Activated CD8-positive, alpha-beta memory T cell treated with anti-CD3 and anti-CD28 coated beads, Interleukin-2, amount 50 U/mL, for 1 hour (primary cell): ENCODE data around the gene DNAJC1.
"Not testable (repeated sequence)": the region's sequence is repeated elsewhere in the genome, so short reads cannot be mapped to it uniquely, and the experiment has no call there.

Source experiments
- DNase-seq: peaks from one replicate; pipeline ENCODE4 v3.0.0-alpha.2; 2020; ENCODE audit errors: extremely low read depth

DNAJC1 gene

DNA sequence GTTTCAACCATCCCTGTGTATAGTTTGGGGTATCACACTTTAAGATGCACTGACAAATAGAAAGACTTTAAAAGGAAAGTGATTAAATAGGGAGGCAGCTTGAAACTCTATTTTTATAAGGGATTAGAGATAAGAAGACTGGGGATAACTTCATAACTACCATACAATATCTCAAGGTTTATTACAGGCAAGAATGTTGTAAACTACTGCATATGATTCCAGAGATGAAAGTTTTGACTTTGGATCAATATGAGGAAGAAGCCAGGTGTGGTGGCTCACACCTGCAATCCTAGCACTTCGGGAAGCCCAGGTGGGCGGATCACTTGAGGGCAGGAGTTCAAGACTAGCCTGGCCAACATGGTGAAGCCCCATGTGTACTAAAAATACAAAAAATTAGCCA is 96.1 kb downstream of the DNAJC1 start:
- no peak for DNase-seq

DNA sequence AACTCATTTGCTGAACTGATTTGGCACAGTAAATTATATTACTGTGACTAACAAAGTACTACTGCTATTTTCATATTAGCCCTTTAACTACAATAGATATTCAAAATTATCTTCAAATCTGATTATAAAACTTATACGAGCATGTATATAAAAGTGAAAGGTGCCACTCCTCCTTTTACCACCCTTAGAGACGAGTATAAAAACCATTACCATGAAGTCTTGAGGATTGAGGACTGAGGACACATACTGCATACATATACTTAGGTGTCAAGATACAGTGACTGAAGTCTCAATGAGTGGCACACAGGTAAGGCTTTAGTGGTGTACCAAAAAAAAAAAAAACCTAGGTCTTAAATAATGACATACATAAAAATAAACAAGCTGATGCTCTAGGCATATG is 98.6 kb downstream of the DNAJC1 start:
- no peak for DNase-seq

DNA sequence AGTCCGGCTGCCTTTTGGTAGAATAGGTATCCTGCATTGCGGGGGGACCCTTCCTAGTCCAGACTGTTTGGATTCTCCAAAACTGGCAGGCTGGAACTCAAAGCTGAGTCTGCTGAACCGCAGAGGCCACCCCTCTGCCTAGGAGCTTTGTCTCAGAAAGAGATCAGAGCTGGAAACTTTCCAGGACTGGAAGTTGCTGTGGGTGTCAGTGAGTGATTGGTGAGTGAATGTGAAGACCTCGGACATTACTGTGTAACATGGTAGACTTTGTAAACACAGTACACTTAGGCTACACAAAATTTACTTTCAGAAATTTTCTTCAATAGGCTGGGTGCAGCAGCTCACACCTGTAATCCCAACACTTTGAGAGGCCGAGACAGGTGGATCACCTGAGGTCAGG is 103.8 kb downstream of the DNAJC1 start:
- DNase-seq: no peak

DNA sequence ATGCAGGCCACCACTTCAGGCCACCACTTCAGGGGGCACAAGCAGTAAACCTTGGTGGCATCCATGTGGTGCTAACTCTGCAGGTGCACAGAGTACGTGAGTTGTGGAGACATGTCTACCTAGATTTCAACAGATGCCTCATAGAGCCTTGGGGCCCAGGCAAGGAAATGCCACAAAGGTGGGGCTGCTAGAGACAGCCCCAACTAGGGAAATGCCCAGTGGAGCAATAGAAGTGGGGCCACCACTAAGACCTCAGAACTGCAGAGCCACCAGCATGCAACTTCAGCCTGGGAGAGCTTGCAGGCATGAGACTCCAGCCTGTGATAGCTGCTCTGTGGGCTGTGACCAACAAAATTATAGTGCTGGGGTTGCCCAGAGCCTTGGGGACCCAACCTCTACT is 107.6 kb downstream of the DNAJC1 start:
- DNase-seq: no peak

DNA sequence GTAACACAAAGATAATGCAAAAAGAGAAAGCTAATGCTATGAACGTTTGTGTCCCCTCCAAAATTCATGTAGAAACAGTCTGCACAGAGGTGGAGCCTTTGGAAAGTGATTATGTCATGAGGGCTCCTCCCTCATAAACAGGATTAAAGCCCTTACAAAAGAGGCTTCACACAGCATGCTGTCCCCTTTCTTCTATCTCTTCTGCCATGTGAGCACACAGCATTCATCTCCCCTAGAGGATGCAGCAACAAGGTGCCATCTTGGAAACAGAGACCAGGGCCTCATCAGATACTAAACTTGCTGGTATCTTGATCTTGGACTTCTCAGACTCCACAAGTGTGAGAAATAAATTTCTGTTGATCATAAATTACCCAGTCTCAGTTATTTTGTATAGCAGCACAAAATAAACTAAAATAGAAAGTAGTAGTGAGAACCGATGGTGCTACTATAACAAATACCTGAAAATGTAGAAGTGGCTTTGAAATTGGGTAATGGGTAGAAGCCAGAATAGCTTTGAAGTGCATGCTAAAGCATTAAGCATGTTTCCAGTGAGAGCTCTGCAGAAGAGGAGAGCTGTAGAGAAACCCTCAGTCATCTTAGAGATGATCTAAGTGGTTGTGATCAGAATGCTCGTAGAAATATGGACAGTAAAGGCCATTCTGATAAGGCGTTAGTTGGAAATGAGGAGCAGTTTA is 108.7 kb downstream of the DNAJC1 start:
- DNase-seq: no peak

DNA sequence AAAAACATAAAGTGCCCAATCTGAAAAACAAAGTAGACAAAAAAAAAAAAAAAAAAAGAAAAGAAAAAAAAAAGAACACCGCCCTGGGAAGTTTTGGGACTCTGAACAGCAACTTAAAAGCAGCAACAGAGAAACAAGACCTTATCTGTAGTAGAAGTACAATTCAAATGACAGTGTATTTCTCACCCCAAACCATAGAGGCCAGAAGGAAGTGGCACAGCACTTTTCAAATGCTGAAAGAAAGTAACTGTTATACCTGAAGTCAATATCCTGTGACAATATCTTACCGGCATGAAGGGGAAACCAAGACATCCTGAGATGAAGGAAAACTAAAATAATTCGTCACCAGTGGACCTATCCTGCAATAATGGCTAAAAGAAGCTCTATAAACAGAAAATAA is 112.1 kb downstream of the DNAJC1 start:
- no peak for DNase-seq

DNA sequence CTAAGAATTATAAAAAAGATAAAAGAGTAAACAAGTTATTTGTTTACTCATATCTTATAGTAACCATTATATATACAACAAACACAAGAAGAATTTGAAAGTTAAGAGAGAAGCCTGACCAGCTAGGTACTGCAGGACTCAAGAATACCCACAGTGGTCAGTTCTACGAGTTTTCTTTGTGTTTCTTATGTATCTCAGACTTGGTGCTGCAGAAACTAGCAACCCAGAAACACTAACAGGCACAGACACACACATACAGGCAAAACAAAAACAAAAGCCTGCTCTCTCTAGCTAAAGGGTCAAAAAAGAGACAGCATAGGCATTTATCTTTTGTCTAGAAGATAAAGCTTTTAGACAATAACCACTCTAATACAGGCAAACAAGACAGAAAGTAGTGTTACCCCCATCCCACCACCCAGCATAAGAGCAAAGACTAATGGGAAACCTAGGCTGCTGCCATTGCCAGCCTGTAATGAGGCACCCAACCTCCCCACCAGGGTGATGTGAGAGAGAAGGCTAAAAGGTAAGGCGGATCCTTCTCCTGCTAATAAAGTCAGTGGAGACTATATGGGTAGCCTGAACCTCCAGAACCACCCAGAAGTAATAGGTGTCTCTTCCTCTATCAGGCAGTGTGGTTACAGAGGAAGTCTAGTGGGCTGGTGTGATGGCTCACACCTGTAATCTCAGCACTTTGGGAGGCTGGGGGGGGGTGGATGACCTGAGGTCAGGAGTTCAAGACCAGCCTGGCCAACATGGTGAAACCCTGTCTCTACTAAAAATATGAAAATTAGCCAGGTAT is 113.9 kb downstream of the DNAJC1 start:
- no peak for DNase-seq

DNA sequence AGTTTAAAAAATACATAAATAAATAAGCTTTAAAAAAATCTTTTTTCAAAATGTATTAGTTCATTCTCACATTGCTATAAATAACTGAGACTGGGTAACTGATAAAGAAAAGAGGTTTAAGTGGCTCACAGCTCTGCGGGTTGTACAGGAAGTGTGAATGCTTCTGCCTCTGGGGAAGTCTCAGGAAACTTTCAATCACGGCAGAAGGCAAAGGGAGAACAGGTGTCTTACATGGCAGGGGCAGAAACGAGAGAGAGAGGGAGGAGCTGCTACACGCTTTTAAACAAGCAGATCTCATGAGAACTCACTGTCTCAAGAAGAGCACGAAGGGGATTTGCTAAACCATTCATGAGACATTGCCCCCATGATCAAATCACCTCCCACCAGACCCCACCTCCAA is 114.6 kb downstream of the DNAJC1 start:
- DNase-seq: no peak

DNA sequence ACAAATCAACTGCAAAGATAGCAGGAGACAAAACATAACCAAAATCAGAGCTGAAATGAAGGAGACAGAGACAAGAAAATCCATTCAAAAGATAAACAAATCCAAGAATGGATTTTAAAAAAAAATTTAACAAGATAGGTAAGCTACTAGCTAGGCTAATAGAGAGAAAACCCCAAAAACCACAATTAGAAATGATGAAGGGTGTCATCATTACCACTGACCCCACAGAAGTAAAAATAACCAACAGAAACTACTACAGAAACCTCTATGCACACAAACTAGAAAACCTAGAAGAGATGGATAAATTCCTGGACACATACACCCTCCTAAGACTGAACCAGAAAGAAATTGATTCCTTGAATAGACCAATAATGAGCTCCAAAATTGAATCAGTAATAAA is 117.6 kb downstream of the DNAJC1 start:
- no peak for DNase-seq

DNA sequence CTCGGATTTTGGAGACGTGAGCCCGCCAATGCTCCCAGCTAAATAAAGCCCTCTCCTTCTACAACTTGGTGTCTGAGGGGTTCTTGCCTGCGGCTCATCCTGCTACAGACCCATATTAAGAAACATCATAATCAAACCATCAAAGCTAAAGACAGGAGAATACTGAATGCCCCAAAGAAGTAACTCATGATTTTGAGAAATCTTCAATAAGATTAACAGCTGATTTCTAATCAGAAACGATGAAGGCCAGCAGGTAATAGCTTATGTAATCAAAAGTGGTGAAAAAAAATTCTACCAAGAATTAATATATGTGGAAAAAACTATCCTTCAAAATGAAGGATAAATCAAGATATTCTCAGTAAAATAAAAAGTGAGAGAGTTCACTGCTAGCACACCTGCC is 130.3 kb downstream of the DNAJC1 start:
- no peak for DNase-seq

DNA sequence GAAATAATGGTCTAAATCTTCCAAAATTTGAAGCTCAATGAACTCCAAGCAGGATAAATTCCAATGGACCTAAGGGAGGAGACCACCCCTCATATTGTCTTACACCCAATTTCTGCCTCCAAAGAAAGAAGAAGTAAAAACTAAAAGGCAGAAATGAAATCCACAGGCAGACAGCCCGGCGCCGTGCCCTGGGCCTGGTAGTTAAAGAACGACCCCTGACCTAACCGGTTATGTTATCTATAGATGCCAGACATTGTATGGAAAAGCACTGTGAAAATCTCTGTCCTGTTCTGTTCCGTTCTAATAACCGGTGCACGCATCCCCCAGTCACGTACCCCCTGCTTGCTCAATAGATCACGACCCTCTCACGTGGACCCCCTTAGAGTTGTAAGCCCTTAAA is 130.8 kb downstream of the DNAJC1 start:
- DNase-seq: not testable (repeated sequence)

DNA sequence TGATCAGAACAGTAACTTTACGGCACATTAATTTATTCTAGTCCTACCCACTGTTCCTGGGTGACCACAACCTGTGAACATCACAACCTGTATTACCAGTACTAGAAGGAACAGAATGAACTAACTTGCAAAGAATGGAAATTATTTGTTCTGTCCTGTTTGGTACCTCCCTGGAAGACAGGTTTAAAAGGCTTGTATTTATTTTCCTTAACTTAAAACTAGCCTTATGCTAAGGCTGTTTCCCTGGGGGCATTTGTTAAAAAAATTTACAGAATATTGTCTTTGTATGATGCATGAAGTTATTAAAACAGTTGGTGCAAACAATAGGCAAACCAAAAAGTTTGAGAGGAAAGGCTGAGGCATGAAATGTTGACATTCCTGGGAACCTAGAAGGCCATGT is 132.7 kb downstream of the DNAJC1 start:
- no peak for DNase-seq

DNA sequence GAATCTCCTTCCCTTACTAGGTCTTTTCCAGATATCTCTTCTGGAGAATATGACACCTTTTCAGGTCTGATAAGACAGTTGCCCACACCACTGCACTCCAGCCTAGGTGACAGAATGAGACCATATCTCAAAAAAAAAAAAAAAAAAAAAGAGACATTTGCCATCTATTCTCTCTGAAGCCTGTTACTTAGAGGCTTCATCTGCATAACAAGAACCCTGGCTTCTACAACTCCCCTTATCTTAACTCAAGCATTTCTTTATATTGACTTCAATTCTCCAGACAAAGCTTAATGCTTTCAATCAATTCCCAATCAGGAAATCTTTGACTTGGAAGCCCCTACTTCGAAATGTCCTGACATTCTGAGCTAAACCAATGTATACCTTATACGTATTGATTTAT is 134.4 kb downstream of the DNAJC1 start:
- not testable (repeated sequence) for DNase-seq

DNA sequence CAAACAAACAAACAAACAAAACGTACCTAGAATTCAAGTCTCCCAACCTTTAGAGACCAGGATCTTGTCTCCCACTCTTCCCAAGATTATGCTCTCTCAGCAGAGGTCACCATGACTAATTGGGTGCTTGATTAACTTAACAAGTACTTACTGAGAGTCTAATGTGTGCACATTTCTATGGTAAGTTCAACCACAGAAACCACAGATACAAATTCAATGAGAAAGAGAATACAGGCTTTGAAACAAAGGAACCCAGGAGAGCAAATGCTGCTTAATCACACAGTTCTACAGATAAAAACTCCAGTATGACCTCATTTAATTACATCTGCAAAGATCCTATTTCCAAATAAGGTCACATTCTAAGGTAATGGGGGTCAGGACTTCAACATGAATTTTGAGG is 142.8 kb downstream of the DNAJC1 start:
- no peak for DNase-seq

DNA sequence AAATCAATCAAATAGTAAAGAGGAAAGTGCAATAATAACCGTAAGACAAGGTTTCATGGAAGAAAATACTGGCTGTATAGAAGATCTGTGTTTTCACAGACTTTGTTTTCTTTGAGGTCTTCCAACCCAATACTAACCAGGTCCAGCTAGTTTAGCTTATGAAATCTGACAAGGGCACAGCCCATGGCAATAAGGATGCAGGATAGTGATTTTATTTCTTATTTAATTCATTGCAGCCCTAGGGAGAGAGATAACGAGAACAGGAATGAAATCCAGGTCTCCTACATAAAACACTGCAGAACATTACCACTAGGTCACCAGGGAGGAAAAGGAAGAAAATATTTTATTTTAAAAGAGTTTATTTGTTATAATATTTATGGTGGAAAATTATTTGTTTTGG is 145.1 kb downstream of the DNAJC1 start:
- DNase-seq: no peak

DNA sequence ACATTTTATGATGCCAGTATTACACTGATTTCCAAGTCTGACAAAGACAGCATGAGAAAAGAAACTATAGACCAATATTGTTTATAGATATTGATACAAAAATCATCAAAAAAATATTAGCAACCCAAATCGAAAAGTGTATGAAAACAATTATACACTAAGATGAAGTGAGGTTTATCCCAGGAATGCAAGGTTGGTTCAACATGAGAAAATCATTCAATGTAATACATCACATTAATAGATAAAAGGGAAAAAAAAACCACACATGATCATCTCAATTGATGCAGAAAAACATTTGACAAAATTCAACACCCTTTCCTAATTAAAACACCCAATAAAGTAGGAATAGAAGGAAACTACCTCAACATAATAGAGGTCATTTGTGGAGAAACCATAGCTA is 153.9 kb downstream of the DNAJC1 start:
- DNase-seq: no peak

DNA sequence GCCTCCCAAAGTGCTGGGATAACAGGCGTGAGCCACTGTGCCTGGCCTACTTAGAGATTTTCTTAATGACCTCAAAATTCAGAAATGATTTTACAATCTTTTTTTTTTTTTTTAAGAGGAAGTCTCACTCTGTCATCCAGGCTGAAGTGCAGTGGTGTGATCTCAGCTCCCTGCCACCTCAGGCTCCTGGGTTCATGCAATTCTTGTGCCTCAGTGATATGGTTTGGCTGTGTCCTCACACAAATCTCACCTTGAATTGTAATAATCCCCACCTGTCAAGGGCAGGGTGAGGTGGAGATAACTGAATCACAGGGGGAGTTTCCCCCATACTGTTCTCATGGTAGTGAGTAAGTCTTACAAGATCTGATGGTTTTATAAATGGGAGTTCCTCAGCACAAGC is 159.9 kb downstream of the DNAJC1 start:
- DNase-seq: no peak

DNA sequence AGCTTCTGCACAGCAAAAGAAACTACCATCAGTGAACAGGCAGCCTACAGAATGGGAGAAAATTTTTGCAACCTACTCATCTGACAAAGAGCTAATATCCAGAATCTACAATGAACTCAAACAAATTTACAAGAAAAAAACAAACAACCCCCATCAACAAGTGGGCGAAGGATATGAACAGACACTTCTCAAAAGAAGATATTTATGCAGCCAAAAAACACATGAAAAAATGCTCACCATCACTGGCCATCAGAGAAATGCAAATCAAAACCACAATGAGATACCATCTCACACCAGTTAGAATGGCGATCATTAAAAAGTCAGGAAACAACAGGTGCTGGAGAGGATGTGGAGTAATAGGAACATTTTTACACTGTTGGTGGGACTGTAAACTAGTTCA is 162.3 kb downstream of the DNAJC1 start:
- DNase-seq: not testable (repeated sequence)

DNA sequence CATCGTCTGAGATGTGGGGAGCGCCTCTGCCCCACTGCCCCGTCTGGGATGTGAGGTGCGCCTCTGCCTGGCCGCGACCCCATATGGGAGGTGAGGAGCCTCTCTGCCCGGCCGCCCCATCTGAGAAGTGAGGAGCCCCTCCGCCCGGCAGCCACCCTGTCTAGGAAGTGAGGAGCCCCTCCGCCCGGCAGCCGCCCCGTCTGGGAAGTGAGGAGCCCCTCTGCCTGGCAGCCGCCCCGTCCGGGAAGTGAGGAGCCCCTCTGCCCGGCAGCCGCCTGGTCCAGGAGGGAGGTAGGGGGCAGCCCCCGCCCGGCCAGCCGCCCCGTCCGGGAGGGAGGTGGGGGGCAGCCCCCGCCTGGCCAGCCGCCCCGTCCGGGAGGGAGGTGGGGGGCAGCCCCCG is 166.0 kb downstream of the DNAJC1 start:
- not testable (repeated sequence) for DNase-seq

DNA sequence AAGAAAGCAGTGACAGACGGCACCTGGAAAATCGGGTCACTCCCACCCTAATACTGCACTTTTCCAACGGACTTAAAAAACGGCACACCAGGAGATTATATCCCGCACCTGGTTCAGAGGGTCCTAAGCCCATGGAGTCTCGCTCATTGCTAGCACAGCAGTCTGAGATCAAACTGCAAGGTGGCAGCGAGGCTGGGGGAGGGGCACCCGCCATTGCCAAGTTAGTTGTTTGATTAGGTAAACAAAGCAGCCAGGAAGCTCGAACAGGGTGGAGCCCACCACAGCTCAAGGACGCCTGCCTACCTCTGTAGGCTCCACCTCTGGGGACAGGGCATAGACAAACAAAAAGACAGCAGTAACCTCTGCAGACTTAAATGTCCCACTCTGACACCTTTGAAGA is 169.0 kb downstream of the DNAJC1 start:
- DNase-seq: not testable (repeated sequence)

DNA sequence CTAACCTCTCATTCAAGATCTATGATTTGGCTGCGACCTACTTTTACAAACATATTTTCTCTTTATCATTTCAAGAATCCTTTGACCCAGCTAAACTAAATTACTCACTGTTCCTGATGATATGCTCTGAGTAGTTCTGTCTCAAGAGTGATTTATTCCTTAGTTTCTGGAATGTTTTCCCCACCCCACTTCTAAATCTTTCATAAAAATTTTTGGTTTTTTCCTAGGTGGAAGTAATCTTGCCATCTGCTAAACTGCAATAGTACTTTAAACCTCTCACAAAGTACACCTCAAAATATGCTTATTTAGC is 170.8 kb downstream of the DNAJC1 start:
- no peak for DNase-seq

DNA sequence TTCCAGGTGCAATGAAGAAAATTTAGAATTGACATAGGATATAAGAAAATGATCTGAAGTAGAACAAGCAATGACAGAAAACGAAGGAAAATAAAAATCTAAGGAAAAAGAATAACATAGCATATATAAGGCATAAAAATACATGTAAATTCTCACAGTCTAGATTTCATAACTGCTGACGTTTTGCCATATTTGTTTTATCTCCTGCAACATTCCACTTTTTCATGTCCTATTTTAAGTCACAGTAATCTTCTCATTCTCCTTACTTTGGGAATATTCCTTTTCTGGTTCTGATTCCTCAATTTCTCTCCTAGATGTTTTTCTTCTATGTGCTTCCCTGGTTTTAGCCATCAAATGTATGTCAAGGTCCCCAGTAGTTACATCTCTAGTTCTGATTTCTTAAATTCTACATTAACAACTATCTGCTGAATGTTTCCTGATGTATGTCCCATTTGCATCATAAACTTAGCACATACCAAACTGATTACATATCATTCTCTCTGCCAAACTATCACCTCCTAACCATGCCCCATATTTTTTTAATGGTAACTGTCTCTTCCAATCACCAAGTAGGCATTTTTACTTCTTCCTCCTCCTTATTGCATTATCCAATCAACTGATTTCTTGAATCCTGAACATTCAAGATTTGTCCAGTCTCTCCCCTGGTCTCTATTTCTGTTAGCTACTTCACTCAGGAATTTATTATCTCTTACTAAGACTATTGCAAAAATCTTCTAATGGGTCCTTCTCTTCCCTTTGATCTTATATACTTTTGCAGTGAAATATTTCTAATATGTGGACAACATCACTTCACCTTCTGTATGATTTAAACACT is 171.3 kb downstream of the DNAJC1 start:
- DNase-seq: no peak

DNA sequence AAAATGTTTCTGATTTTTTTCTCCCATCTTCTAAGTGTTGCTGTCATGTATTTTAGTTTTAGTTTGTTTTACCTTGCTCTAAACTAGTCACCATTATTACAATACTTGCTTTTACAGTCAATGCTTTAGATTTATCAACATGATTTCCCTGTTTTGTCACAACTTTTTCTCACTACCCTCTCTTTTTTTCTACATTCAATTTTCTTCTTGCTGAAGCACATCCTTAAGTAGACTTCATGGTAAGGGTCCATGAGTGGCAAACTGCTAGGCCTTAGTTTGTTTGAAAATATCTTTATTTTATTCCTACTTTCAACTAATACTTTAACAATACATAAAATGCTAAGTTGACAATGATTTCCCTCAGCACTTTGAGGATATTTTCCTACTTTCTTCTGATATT is 173.5 kb downstream of the DNAJC1 start:
- no peak for DNase-seq
